ENCODE data around the gene PCSK7.

PCSK7 gene

DNA sequence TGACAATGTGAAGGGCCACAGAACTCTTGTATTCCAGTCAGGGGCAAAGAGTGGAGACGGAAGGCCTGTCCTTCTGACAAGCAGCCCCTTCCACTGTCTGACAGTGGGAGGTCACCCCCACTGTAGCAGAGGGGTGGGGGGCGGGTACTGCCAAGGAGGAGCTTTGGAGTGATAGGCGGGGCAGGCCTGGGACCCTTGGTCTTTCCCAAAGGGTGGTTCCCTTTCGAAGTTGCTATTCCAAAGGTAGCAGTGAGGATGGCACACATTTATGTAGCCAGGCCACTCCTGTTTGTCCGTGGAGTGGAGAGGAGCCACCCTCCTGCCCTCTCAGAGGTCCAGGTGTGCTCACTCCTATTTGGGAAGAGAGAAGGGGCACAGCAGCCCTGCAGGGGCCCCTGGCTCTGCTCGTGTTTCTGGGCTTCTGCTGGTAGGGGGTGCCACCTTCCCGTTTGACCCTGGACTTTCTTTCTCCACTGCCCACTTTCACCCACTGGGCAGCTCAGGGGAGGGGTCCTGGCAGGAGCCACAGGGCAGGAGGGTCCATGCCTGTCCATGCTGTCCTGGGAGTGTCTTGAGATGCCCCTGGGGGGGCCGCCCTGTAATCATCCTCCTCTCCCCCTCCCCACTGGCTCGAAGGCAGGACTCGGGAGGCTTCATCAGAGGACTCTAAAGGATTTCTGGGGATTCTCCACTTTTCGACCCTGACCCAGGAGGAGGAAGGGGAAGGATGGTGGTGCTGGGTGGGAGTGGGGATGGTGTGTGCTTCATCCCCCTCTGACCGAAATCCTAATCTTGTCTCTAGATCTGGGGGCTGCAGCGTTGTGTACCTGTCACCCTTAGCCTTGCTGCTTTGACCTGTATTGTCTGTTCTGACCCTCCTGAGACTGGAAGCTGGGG, 31.7 kb downstream of the PCSK7 start:
- no peaks in the 10 kb centered on the region for H3K9me3 Mint-ChIP-seq
- H3K4me1 Mint-ChIP-seq (ENCODE audit: low read depth), result no peaks in the 10 kb centered on the region
- no peak overlapping the region for H3K27ac Mint-ChIP-seq
- H3K27me3 Mint-ChIP-seq, result no peaks in the 10 kb centered on the region
- H3K4me3 Mint-ChIP-seq, result no peak overlapping the region
- peaks cover 15% of the 10 kb centered on the region for H3K36me3 Mint-ChIP-seq (ENCODE audit: low read depth)

DNA sequence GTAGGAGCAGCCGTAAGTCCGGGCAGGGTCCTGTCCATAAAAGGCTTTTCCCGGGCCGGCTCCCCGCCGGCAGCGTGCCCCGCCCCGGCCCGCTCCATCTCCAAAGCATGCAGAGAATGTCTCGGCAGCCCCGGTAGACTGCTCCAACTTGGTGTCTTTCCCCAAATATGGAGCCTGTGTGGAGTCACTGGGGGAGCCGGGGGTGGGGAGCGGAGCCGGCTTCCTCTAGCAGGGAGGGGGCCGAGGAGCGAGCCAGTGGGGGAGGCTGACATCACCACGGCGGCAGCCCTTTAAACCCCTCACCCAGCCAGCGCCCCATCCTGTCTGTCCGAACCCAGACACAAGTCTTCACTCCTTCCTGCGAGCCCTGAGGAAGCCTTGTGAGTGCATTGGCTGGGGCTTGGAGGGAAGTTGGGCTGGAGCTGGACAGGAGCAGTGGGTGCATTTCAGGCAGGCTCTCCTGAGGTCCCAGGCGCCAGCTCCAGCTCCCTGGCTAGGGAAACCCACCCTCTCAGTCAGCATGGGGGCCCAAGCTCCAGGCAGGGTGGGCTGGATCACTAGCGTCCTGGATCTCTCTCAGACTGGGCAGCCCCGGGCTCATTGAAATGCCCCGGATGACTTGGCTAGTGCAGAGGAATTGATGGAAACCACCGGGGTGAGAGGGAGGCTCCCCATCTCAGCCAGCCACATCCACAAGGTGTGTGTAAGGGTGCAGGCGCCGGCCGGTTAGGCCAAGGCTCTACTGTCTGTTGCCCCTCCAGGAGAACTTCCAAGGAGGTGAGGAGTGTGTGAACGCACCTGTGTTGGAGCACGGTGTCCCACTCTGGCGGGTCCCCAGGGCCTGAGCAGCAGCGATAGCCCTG, 32.6 kb downstream of the PCSK7 start, which contains the start of gene TAGLN:
TSS of gene TAGLN (plus strand) at position 318 of the 863 bp plus-strand sequence. CDS start 3,644 bp downstream, outside the sequence.
- Mint-ChIP-seq H3K4me1 (ENCODE audit: low read depth) (no peaks in the 10 kb centered on the region), H3K27me3 (no peaks in the 10 kb centered on the region), H3K9me3 (no peaks in the 10 kb centered on the region), H3K27ac (no peak within 1 kb of the TSS), H3K4me3 (no peak within 1 kb of the TSS), H3K36me3 (ENCODE audit: low read depth) (peaks cover 7% of the 10 kb centered on the region)

DNA sequence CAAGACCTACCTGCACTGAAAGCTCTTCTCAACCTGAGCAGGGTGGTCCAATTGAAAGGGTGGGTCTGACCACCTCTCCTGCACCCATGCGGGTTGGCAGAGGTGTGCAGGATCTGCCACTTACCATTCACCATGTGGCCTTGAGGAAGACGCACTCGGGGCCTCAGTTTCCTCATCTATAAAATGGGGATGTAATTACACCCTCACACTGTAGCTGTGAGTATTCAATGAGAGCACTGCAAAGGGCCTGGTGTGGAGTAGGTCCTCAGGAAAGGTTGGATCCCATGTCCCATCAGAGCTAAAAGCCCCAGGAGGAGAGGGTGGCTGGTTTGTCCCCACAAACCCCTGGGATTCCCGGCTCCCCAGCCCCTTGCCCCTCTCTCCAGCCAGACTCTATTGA, 33.3 kb downstream of the PCSK7 start:
- H3K36me3 Mint-ChIP-seq (ENCODE audit: low read depth), result peaks cover 2% of the 10 kb centered on the region
- H3K4me1 Mint-ChIP-seq (ENCODE audit: low read depth), result no peaks in the 10 kb centered on the region
- H3K4me3 Mint-ChIP-seq, result no peak overlapping the region
- H3K27me3 Mint-ChIP-seq, result no peaks in the 10 kb centered on the region
- H3K27ac Mint-ChIP-seq, result no peak overlapping the region
- H3K9me3 Mint-ChIP-seq, result no peaks in the 10 kb centered on the region

GRCh38 chr11:117197516-117198456, 34.1 kb downstream of the PCSK7 start:
- Mint-ChIP-seq H3K4me1 (ENCODE audit: low read depth) (no peaks in the 10 kb centered on the region), H3K4me3 (no peak overlapping the region), H3K27ac (no peak overlapping the region), H3K36me3 (ENCODE audit: low read depth) (no peaks in the 10 kb centered on the region), H3K27me3 (no peaks in the 10 kb centered on the region), H3K9me3 (no peaks in the 10 kb centered on the region)

- H3K27ac Mint-ChIP-seq, result no peak overlapping the region
- no peaks in the 10 kb centered on the region for H3K27me3 Mint-ChIP-seq
- H3K36me3 Mint-ChIP-seq (ENCODE audit: low read depth), result no peaks in the 10 kb centered on the region
- no peak overlapping the region for H3K4me3 Mint-ChIP-seq
- H3K4me1 Mint-ChIP-seq (ENCODE audit: low read depth), result no peaks in the 10 kb centered on the region
- no peaks in the 10 kb centered on the region for H3K9me3 Mint-ChIP-seq
Observed at GRCh38 chr11:117197006-117197405, 34.9 kb downstream of the PCSK7 start.

GRCh38 chr11:117195761-117196160, 36.1 kb downstream of the PCSK7 start:
- no peaks in the 10 kb centered on the region for H3K36me3 Mint-ChIP-seq (ENCODE audit: low read depth)
- H3K4me1 Mint-ChIP-seq (ENCODE audit: low read depth), result no peaks in the 10 kb centered on the region
- H3K27ac Mint-ChIP-seq, result no peak overlapping the region
- no peaks in the 10 kb centered on the region for H3K9me3 Mint-ChIP-seq
- H3K27me3 Mint-ChIP-seq, result no peaks in the 10 kb centered on the region
- no peak overlapping the region for H3K4me3 Mint-ChIP-seq

DNA sequence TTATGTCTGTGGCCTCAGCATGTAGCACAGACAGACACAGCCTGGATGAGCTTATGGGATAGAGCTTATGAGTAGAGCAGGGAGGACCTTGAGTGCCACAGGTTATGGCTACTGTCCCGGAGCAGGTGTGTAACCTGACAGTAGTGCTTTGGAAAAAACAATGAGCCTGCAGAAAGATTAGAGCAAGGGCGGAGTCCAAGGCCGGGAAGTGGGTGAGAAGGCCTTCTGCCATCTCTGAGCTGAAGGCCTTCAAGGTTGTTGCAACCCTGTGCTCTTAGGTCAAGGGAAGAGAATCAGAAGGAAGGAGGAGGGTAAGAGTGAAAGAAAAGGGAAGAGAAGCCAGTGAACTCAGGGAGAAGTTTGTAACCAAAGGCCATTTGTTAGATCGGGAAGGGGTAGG, 36.6 kb downstream of the PCSK7 start:
- Mint-ChIP-seq H3K9me3 (no peaks in the 10 kb centered on the region), H3K4me3 (no peak overlapping the region), H3K27me3 (no peaks in the 10 kb centered on the region), H3K36me3 (ENCODE audit: low read depth) (no peaks in the 10 kb centered on the region), H3K27ac (no peak overlapping the region), H3K4me1 (ENCODE audit: low read depth) (no peaks in the 10 kb centered on the region)

GRCh38 chr11:117194267-117194666, 37.6 kb downstream of the PCSK7 start:
- Mint-ChIP-seq H3K36me3 (ENCODE audit: low read depth) (no peaks in the 10 kb centered on the region), H3K27me3 (no peaks in the 10 kb centered on the region), H3K4me1 (ENCODE audit: low read depth) (no peaks in the 10 kb centered on the region), H3K27ac (no peak overlapping the region), H3K4me3 (no peak overlapping the region), H3K9me3 (no peaks in the 10 kb centered on the region)

DNA sequence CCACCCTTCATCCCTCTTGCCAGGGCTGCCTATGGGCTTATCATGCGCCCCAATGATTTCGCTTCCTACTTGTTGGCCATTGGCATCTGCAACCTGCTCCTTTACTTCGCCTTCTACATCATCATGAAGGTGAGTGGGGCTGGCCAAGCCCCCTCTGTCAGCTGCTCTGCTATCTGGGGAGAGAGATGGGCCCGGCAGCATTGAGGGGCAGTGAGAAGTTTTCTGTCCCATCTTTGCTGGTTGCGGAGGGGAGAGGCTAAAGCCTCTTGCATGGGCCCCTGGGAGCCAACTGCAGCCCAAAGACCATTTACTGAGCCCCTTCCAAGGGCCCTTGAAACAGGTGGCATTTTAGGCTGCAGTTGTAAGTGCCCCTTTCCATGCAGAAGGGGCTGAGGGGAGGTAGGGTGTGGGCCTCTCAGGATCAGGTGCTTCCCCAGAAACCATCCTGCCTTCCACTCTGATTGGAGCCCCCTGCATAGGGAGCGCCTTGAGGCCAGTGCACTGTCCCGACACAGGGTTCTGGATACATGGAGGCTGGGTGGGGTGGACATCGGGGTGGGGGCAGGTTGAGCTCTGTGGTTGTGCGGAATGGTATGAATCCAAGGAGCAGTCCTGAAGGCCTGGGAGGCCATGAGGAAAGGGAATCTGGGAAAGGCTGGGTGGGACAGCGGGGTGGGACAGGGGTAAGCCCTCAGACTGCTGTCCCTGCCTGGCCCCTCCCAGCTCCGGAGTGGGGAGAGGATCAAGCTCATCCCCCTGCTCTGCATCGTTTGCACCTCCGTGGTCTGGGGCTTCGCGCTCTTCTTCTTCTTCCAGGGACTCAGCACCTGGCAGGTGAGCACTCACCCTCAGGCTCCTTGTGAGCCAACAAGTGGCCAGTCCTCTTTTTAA, 38.5 kb downstream of the PCSK7 start:
- Mint-ChIP-seq H3K36me3 (ENCODE audit: low read depth) (peaks cover 3% of the 10 kb centered on the region), H3K27ac (no peak overlapping the region)

DNA sequence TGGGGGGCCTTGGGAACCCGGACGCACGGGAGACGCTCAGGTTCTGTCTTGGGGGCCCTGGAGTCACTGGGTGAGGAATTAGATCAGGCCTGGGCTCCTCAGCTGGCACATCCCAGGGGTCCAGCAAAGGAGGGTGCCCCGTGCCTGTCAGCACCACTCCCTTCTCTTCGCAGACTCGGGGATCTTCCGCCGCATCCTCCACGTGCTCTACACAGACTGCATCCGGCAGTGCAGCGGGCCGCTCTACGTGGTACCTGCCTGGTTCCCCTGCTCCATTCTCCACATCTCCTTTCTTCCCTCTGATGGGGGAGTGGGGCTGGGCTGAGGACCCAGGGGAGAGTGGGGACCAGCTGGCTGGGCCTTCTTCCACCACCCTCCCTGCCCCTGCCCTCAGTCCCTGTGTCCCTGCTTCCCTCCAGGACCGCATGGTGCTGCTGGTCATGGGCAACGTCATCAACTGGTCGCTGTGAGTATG, 39.4 kb downstream of the PCSK7 start:
- H3K4me1 Mint-ChIP-seq (ENCODE audit: low read depth), result no peaks in the 10 kb centered on the region
- no peak overlapping the region for H3K27ac Mint-ChIP-seq
- H3K4me3 Mint-ChIP-seq, result no peak overlapping the region
- H3K9me3 Mint-ChIP-seq, result no peaks in the 10 kb centered on the region
- peaks cover 3% of the 10 kb centered on the region for H3K36me3 Mint-ChIP-seq (ENCODE audit: low read depth)
- no peaks in the 10 kb centered on the region for H3K27me3 Mint-ChIP-seq

More for the DNA sequence above, 38.5 kb downstream of the PCSK7 start:
- Mint-ChIP-seq H3K4me3 (no peak overlapping the region), H3K9me3 (no peaks in the 10 kb centered on the region), H3K4me1 (ENCODE audit: low read depth) (no peaks in the 10 kb centered on the region), H3K27me3 (no peaks in the 10 kb centered on the region)

DNA sequence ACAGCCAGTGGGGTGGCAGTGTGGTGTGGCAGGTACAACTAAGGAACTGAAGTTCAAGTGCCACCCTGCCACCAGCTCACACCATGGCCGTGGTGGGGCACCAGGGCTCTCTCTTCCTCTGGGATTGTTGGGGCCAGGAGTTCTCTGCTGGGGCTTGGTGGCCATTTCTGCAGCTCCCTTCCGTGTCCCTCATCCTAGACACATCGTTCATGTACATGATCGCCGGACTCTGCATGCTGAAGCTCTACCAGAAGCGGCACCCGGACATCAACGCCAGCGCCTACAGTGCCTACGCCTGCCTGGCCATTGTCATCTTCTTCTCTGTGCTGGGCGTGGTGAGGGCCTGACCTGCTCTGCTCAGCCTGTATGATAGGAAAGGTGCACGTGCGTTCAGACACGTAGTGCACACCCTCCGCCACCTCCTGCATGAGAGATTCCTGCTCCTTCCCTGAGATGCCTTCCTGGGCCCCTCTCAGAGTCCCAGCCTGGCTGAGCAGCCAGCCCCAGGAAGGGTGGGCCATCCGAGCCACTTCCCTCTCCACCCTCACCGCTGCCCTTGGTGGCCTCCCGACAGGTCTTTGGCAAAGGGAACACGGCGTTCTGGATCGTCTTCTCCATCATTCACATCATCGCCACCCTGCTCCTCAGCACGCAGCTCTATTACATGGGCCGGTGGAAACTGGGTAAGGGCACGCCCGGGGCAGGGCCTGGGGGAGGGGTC, 40.0 kb downstream of the PCSK7 start:
- Mint-ChIP-seq H3K4me1 (ENCODE audit: low read depth) (no peaks in the 10 kb centered on the region), H3K27ac (no peak overlapping the region), H3K9me3 (no peaks in the 10 kb centered on the region), H3K4me3 (no peak overlapping the region), H3K27me3 (no peaks in the 10 kb centered on the region), H3K36me3 (ENCODE audit: low read depth) (peaks cover 3% of the 10 kb centered on the region)

DNA sequence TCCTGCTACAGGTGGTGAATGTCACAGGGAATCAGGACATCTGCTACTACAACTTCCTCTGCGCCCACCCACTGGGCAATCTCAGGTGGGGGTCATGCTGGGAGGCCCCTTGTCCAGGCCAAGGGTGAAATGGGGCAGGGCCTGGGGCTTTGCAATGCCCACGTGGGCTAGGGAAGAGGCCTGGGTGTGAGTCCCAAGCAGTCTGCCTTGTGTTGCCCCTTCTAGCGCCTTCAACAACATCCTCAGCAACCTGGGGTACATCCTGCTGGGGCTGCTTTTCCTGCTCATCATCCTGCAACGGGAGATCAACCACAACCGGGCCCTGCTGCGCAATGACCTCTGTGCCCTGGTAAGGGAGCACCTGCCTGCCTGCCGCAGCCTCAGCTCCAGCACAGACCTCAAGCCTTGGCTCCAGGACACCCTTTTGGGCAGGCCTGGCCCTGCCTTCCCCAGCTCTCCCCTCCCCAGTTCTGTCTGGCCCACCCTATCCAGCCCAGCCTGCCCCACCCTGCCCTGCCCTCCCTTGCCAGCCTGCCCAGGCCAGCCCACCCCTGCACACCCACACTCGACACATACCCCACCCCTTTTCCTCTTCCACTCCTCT, 41.8 kb downstream of the PCSK7 start:
- no peak overlapping the region for H3K4me3 Mint-ChIP-seq
- no peaks in the 10 kb centered on the region for H3K9me3 Mint-ChIP-seq
- H3K27ac Mint-ChIP-seq, result no peak overlapping the region
- H3K36me3 Mint-ChIP-seq (ENCODE audit: low read depth), result peaks cover 3% of the 10 kb centered on the region
- H3K4me1 Mint-ChIP-seq (ENCODE audit: low read depth), result no peaks in the 10 kb centered on the region
- no peaks in the 10 kb centered on the region for H3K27me3 Mint-ChIP-seq
